ENCODE data around the gene ATRAID.
"Not testable (repeated sequence)": the region's sequence is repeated elsewhere in the genome, so short reads cannot be mapped to it uniquely, and the experiment has no call there.

The ATRAID gene

DNA sequence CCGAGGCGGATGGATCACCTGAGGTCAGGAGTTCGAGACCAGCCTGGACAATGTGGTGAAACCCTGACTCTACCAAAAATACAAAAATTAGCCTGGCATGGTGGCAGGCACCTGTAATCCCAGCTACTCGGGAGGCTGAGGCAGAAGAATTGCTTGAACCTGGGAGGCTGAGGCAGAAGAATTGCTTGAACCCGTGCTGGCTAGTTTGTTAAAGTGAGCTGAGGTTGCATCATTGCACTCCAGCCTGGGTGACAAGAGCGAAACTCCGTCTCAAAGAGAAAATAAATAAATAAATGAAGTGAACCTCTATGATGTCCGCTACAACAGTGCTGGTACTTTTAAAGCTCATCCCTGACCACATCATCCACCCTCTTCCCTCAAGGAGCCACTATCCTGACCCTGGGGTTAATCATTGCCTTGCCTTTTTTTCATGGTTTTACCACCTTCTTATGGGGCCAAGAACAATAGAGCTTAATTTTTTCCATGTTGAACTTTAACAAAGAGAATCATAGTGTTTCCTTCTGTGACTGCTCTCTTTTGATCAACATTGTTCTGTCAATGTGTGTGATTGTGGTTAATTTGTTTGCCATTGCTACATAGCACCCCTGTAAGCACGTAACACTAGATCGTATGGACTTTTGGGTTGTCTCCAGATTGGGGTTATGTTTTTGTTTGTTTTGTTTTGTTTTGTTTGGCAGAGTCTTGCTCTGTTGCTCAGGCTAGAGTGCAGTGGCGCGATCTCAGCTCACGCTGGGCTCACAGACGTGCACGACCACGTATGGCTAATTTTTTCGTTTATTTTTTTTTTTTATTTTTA lies 17.1 kb upstream of the ATRAID start:
- no peak for DNase-seq (ENCODE audit: low read depth, low spot score)

DNA sequence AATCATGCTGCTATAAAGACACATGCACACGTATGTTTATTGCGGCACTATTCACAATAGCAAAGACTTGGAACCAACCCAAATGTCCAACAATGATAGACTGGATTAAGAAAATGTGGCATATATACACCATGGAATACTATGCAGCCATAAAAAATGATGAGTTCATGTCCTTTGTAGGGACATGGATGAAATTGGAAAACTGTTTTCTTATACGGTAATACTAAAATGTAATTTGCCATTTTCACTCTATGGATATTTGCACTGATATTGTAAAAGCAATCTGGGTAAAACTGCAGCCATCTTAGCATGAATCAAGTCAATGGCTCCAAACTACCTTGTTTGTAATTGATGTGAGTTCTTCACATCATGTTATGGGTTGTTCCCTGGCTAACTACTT lies 16.0 kb upstream of the ATRAID start:
- not testable (repeated sequence) for DNase-seq (ENCODE audit: low read depth, low spot score)

DNA sequence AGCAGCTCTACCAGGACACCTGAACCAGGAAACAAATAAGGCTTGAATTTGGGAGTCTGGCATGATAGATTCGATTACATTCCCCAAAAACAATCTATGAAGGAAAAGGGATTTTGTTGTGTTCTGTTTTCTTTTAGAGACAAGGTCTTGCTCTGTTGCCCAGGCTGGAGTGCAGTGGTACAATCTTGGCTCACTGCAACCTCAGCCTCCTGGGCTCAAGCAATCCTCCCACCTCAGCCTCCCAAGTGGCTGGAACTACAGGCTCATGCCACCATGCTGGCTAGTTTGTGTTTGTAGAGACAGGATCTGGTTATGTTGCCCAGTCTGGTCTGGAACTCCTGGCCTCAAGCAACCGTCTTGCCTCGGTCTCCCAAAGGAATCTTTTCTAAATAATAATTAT lies 13.8 kb upstream of the ATRAID start:
- not testable (repeated sequence) for DNase-seq (ENCODE audit: low read depth, low spot score)

DNA sequence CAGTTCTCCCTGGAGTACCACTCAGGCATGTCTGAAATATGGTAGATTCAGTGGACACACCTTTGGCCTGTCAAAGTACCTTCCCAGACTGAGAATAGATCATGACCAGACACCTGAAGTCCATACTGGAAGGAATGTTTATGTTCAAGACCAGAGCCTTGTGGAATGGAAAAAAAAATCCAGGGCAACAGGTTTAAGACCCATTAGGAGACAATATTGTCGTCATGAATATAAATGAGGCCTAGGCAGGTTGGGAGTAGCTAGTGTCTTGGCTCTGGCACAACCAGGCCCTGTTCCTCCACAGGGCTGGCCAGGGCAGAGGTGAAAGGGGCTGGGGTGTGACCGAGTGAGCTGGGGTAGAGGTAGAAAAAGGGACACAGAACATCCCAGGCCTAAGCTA lies 13.2 kb upstream of the ATRAID start:
- no peak for DNase-seq (ENCODE audit: low read depth, low spot score)

DNA sequence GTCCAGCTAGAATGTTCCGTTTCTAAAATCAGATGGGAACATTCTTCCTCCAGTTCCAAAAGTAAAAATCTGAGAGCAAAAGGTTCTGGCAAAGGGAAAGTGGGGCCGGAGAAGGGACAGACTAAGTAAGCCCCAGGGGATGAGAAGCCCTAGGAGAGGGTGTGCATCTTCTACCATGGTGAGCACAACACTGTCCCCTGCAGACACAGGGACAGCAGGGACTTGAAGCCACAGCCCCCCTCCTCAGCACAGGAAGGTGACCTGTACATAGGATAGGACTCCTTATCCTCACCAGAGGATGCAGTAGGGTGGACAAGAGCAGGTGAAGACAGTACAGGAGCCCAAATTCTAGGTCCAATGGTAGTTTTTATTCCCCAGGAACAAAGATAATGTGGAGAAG lies 12.6 kb upstream of the ATRAID start:
- DNase-seq (ENCODE audit: low read depth, low spot score), result no peak

DNA sequence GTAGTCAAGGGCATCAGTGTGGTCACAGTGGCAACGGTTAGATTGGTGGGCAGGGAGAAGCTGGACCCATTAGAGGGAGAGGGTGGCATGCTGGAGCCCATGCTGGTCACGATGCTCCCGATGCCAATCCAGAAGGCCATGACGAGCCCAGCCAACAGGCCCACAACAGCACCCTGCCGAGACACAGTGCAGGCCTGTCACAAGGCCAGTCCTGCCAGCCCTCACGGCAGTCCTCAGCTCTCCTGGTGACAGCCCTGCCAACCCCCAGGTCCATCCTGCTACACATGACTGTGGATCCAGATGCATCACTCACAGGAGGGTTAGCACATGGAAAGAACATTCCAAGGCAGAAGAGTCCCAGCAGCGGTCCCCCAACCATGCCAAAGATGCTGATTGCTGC lies 10.2 kb upstream of the ATRAID start:
- no peak for DNase-seq (ENCODE audit: low read depth, low spot score)

DNA sequence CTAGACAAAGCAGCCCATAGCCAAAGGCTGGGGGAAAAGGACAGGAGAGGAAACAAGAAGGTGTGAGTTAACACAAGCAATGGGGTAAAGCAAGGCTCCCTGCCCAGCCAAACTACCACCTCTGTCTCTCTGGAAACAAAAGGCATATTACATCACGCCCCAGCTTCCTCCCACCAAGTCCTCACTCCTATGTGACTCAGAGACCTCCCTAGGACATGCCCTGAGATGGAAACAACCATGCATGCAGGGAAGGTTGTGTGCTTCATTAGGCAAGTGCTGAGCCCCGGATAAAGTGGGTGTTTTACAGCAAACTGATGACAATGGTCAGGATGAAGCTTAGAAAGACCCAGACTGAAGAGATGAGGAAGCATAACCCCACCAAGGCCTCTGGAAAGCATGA lies 9.0 kb upstream of the ATRAID start:
- no peak for DNase-seq (ENCODE audit: low read depth, low spot score)

DNA sequence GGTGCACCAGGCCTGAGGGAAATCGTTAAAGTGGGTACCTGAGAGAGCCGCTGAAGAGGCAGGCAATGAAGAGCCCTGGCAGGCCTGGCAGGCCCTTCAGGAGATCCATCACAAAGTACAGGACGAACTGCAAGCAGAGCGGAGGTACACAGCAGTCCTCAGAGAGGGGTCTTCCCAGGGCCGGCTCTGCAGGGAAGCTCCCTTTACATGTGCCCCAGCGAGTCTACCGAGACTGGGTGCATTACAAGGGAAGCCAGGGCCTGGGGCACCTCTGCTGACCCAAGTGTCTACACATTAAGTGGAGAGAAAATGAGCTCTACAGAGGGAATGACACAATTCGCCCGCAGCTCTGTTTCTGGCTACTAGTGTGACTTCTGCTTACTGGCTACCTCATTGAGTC lies 8.1 kb upstream of the ATRAID start:
- no peak for DNase-seq (ENCODE audit: low read depth, low spot score)

DNA sequence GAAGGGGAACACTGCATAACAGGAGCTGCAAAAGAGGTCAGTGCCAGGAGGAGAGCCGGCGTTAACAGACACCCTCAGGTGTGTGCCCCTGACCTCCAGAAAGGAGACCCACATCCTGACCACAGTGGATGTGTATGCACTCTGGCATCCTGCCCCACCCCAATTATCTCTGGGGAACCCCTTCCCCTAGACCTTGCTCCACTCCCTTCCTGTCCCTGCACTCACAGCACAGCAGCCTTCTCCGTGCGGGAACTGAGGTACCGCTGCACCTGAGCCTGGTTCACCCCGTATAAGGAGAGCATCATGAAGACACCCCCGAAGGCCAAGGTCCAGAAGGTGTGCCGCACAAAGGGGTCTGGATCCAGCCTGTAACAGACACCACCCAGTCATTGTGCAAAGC lies 7.3 kb upstream of the ATRAID start:
- DNase-seq (ENCODE audit: low read depth, low spot score), result no peak

DNA sequence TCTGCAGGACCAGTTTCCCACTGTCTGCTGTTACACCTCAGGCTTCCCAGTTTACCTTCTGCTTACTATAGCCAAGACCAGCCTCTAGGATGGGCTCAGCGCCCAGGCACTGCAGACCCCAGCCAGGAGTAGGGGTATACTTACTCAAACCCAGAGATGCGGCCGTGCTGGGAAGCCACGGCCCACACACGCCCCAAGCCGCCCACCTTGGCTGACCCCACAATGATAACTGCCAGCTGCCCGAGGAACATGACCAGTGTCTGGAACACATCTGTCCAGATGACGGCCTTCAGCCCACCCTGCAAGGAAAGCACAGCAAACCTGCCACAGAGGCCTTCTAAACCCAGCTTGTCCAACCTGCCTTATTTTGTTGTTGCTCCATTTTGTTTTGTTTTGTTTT lies 6.6 kb upstream of the ATRAID start:
- DNase-seq (ENCODE audit: low read depth, low spot score), result no peak

DNA sequence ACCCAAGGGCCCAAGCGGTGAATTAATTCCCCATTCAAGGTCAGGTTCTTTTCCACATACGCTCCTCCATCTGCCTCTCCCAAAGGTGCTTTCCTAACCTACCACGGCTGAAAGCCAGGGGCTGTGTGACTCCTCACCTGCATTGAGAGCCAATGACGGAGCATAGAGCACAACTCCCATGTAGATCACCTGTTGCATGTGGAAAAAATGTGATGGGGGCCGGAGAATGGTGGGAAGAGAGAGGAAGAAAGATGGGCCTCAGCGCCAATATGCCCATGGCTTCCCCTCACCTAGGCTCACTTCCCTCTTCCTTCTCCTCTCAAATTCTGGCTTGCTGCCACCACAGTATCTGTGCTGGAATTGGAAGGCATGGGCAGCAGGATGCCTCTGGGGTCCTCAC lies 5.5 kb upstream of the ATRAID start:
- DNase-seq (ENCODE audit: low read depth, low spot score), result no peak

DNA sequence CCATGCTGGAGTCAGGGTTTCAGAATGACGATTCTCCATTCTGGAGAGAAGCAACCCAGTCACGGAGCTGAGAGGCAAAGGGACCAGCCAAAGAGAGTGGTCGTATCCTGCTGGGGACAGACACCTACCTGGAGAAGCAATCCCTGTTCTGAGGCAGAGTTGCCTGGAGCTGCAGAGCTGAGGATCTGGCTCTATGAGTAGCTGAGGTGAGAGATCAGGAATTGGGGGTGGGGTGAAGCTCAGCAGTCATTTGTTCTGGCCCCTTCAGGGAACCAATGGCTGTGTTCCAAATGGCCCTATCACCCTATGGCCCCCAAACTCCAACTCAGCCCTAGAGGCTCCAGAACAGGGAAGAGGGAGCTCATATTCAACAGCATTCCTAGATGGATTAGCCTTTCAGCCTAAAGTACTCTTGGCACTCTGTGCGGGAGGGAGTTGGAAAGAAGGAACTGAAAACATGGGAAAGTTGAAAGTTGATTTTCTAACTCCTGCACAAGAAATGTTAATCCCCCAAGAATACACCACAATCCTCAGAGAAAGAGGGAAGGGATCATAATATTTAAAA lies 3.3 kb upstream of the ATRAID start:
- no peak for DNase-seq (ENCODE audit: low read depth, low spot score)

DNA sequence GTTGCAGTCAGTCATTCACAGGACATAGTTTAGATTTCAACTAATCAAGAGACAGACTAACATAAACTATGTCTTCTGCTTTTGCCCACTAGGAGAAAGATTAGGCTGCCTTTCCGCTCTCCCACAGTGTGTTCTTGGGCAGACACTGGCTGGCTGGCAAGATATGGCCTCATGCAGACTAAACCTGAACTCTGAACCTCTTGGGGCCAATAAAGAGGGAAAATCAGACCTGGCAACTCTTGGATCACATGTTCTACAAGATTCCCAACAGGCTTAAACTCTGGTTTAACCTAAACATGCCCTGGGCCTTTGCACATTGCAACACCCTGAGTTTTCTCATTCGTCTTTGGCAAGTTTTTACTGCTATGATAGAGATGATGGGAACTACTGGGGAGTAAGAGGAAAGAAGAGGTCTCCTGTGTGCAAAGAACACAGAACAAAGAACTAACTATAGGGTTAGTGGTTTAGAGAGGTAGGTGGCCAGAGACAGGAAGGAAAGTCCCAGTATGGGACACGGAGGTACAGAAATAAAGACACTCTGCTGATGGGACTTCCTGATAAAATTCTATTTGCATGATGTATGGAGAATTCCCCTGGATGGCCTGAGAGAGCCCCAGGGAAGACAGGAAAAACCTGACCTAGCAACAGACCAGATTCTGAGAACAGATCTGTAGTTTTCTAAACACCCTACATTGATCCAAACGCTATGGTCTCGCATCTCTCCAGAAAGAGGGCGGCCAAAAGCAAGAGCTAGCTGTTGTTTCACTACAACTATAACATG lies 2.0 kb upstream of the ATRAID start:
- DNase-seq (ENCODE audit: low read depth, low spot score), result no peak

DNA sequence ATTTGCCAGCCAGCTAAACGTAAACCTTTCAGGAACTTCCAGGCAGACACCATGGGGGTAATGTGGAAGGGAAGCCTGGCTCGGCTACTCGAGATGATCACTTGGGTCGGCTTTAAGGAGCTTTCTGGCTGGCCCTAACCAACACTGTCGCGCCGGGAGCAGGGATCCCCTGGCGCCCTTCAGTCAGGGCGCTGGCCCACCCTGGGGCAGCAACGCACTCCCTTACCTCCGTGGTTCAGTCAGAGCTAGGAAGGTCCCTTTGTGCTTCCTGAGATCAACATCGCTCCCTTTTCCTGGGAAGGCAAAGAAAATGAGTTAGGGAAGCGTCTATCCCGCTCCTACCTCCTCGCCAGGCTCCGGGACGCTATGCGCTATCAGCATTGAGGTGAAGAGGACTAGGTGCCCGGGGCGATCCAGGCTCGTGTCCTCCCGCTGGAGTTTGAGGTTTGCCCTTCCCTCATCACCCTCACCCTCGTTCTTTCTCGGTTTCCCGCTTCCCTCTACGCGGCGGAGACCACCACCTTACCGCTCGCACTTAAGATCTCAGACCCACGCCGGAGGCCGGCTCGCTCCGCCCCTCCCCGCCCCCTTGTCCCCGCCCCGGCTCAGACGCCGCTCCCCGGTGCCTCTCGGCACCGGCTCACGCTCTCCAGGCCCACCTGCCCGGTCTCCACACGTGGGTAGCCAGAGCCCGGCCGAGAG lies 449 bp upstream of the ATRAID start:
- no peak for DNase-seq (ENCODE audit: low read depth, low spot score)

DNA sequence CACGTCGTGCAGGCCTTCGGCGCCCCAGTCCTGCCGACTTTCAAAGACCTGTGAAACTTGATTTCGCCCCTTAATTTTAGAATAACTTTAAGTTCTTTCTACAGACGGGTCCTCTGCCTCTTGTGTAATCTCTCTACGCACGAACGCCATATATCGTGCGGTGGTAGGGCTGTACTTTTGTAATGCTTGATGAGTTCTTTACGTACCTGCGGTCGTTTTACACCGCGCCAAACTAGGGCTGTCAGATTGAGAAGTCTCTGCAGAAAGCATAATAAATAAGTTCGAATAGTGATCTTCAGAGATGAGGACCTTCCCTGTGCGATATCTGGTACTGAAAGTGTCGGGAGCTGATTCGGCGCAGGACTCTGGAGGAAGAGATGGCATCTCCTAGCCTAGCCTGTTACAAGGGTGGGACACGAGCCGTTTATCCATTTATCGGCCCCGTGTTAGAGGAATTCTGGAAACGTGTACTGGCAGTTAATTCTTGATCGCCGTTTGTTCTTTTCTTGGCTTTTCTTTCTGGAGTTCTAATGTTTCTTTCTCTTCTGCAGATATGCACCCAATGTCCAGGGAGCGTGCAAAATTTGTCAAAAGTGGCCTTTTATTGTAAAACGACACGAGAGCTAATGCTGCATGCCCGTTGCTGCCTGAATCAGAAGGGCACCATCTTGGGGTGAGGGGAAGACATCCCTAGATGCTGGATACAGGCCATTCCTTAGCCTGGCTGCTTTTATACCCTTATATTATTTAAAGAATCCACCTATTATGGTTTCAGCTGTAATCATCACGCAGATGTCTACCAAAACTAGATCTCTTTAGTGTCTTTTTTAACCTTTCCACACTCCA lies 1.0 kb downstream of the ATRAID start:
- no peak for DNase-seq (ENCODE audit: low read depth, low spot score)

DNA sequence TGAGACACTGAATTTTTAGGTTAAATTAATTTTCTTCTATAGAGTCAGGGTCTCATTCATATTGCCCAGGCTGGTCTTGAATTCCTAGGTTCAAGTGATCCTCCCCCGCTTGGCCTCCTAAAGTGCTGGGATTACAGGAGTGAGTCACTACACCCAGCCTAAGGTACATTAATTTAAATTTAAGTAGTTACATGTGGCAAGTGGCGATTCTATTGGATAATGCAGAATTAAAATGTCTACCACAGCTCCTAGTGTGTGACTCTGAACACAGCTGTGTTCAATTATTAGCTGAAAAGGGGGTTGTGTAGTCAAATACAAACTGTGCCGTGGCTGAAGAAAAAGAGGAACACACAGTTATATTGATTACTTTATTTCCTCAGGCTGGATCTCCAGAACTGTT lies 3.1 kb downstream of the ATRAID start:
- no peak for DNase-seq (ENCODE audit: low read depth, low spot score)

DNA sequence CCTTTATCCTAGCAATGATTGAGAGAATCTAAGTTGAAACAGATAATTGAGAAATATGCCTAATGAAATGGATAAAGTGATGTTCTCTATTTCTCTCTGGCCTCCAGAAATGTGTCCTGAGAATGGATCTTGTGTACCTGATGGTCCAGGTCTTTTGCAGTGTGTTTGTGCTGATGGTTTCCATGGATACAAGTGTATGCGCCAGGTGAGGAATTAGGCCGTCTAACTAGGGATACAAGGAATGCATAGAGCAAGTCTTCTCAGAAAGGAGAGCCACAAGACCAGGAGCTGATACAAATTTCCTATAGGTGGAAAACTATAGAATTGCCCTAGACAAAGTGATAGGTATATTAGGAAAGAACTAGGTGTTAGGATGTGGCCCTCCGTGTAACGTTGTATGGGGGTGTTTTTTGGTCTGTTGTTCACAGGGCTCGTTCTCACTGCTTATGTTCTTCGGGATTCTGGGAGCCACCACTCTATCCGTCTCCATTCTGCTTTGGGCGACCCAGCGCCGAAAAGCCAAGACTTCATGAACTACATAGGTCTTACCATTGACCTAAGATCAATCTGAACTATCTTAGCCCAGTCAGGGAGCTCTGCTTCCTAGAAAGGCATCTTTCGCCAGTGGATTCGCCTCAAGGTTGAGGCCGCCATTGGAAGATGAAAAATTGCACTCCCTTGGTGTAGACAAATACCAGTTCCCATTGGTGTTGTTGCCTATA lies 4.7 kb downstream of the ATRAID start:
- DNase-seq (ENCODE audit: low read depth, low spot score), result no peak

DNA sequence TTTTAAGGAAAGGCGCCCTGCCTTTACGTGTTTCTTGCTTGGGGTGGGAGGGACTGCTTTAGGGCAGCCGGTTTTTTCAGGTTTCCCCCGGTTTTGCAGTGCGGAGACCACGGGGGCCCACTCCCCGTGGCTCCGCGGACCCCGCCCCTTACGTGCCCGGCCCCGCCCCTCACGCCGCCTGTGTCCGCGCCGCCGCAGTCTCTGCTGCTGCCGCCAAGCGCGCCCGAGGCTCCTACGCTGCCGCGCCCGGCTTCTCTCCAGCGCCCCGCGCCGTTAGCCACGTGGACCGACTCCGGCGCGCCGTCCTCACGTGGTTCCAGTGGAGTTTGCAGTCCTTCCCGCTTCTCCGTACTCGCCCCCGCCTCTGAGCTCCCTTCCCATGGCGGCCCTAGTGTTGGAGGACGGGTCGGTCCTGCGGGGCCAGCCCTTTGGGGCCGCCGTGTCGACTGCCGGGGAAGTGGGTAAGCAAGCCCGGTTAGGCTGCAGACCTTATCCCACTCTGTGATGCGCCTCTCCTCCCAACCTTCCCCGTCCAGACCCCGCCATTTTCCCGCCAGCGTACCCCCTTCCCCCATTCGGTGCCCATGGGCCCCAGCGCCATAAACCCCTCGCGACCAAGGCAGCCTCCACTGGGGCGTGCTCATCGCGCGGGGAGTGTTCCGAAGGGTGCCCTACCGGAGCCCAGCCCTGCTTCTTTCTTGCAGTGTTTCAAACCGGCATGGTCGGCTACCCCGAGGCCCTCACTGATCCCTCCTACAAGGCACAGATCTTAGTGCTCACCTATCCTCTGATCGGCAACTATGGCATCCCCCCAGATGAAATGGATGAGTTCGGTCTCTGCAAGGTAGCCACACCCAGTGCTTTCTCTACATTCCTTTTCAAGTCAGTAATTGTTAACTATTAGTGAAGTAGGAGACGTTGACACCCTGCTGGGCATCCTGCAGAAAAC lies 5.6 kb downstream of the ATRAID start, which contains the start of gene CAD:
Gene CAD (plus strand): TSS at position 197 of the 949 bp plus-strand sequence. CDS start 183 bp downstream, at position 380.
- DNase-seq (ENCODE audit: low read depth, low spot score), result peak; percentile 81

DNA sequence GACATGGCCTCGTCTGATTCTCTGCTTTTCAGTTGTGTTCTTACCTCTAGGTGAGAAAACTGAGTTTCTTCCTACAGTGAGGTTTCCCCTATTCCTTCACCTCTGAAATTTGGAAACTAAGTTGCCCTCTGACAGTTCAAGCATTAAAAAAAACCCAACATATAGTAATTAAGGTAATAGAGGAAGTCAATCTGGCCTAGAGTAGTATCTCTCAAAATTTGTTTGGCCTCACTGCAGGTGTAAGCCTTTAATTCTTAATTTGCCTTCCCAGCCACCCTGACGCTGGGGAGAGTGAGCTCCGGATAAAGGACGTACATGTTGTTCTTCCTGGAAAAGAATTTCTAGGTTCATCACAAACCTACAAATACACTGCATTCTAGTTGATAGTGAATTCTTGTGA lies 6.8 kb downstream of the ATRAID start:
- DNase-seq (ENCODE audit: low read depth, low spot score), result no peak

All from activated naive CD8-positive, alpha-beta T cell treated with anti-CD3 and anti-CD28 coated beads, Interleukin-2, amount 50 U/mL, for 16 hours (primary cell).